Stimulated activated CD8-positive, alpha-beta memory T cell treated with anti-CD3 and anti-CD28 coated beads, Interleukin-4, amount 100 ng/mL, for 1 hour (primary cell): ENCODE measurements around the gene SLC25A11.

Source experiments
- DNase-seq, 2 donors: peaks; one replicate each; pipeline ENCODE4 v3.0.0-alpha.2; 2020; ENCODE audit warnings: low read depth in 2 of 2, low spot score in 1 of 2

SLC25A11 gene

GRCh38 chr17:4939796-4940554 lies at the start of gene SLC25A11, which contains the start of gene RNF167:
Gene SLC25A11, minus strand, starts transcription at chr17:4940046. Its CDS starts 136 bp downstream, at chr17:4939910.
Gene RNF167, plus strand, starts transcription at chr17:4940268. Its CDS starts 642 bp downstream, at chr17:4940910.
- DNase-seq = peak; percentile 84 to 90

- no peak for DNase-seq
These were observed 48.1 kb upstream of the SLC25A11 start for GRCh38 chr17:4987767-4988567.

GRCh38 chr17:4986951-4987766 lies 47.3 kb upstream of the SLC25A11 start, which contains the start of gene CAMTA2:
Gene CAMTA2, minus strand, starts transcription at chr17:4987675. Its CDS starts 1,453 bp downstream, at chr17:4986222.
- peak; percentile 75 to 77 for DNase-seq

- DNase-seq = no peak
These were observed 46.6 kb upstream of the SLC25A11 start for GRCh38 chr17:4986403-4986802.

GRCh38 chr17:4982305-4982704 lies 42.5 kb upstream of the SLC25A11 start:
- no peak for DNase-seq

- no peak for DNase-seq
These were observed 40.9 kb upstream of the SLC25A11 start for GRCh38 chr17:4980644-4981216.

- no peak for DNase-seq
These were observed 38.9 kb upstream of the SLC25A11 start for GRCh38 chr17:4978726-4979125.

GRCh38 chr17:4974115-4974670 lies 34.3 kb upstream of the SLC25A11 start:
- no peak for DNase-seq

GRCh38 chr17:4973256-4974114 lies 33.6 kb upstream of the SLC25A11 start:
- no peak for DNase-seq

- DNase-seq = no peak
These were observed 32.9 kb upstream of the SLC25A11 start for GRCh38 chr17:4972752-4973151.

GRCh38 chr17:4972322-4972721 lies 32.5 kb upstream of the SLC25A11 start:
- DNase-seq = no peak

GRCh38 chr17:4971826-4972225 lies 32.0 kb upstream of the SLC25A11 start:
- DNase-seq = no peak

GRCh38 chr17:4970273-4970672 lies 30.4 kb upstream of the SLC25A11 start:
- DNase-seq = no peak

GRCh38 chr17:4969551-4970173 lies 29.8 kb upstream of the SLC25A11 start:
- DNase-seq = no peak

GRCh38 chr17:4969047-4969550 lies 29.3 kb upstream of the SLC25A11 start:
- no peak for DNase-seq

GRCh38 chr17:4968486-4969046 lies 28.7 kb upstream of the SLC25A11 start:
- no peak for DNase-seq

GRCh38 chr17:4967539-4968485 lies 28.0 kb upstream of the SLC25A11 start, which contains the start of gene SPAG7:
Gene SPAG7, minus strand, starts transcription at chr17:4967817. Its CDS starts 13 bp downstream, at chr17:4967804.
- DNase-seq = peak; percentile 85 to 89
